HG03520 (cell line): ENCODE data around the gene INPP4B.

Experiments
- ATAC-seq: cut with Tn5 transposase; IDR thresholded peaks from one replicate; pipeline ENCODE4 v1.9.1; 2021; ENCODE audit warnings: mild to moderate bottlenecking, moderate library complexity; ENCODE audit not compliant: unreplicated experiment

INPP4B gene

GRCh38 chr4:142846108-142846728, at the start of gene INPP4B:
INPP4B (minus strand) TSS chr4:142846301.
- peak; percentile 35 for ATAC-seq

GRCh38 chr4:142893012-142893411, 46.9 kb upstream of the INPP4B start:
- ATAC-seq: no peak

GRCh38 chr4:142886566-142886965, 40.5 kb upstream of the INPP4B start:
- ATAC-seq: no peak

GRCh38 chr4:142883040-142883832, 37.1 kb upstream of the INPP4B start:
- no peak for ATAC-seq

- no peak for ATAC-seq
Observed at GRCh38 chr4:142882159-142882558, 36.1 kb upstream of the INPP4B start.

DNA sequence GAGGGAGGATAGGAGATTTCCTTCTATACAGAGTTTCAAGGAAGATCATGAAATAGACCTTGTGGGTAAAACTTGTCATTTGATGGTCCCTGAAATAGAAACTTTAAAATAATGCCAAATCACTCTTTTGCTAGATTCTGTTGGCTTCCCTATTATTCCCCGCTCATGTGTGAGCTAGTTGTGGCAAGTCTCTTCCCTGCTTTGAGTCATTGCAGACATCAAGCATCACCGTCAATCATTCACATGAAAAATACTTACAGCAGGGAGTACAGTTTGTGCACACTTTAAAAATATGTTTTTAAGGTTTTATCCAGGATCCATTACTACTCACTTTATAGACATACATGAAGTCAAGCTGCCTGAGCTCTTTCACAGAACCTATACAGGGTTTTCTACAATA, 35.2 kb upstream of the INPP4B start:
- ATAC-seq: no peak

- no peak for ATAC-seq
Observed at GRCh38 chr4:142875117-142875516, 29.0 kb upstream of the INPP4B start.

- no peak for ATAC-seq
Observed at GRCh38 chr4:142874684-142875083, 28.6 kb upstream of the INPP4B start.

GRCh38 chr4:142866685-142867084, 20.6 kb upstream of the INPP4B start:
- ATAC-seq: no peak

GRCh38 chr4:142861351-142861750, 15.2 kb upstream of the INPP4B start:
- ATAC-seq: no peak

- ATAC-seq: no peak
Observed at GRCh38 chr4:142858965-142859364, 12.9 kb upstream of the INPP4B start.

DNA sequence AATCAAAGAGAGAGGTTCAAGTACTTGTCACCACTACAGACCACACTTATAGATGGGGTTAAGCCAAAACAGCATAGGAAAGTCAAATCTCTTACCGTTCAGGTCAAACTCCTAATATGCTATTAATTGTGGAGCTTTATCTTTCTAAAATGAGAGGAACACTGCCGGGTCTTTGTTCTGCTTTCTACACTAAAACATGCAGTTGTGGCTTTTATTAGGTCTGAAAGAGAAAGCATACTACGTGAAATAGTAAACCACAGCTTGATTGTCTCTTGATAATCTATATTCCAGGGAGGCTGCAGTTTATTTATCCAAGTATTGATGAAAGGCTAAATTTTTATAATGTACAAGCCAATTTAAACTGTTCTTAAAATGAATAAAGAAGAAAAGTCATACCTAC, 12.3 kb upstream of the INPP4B start:
- no peak for ATAC-seq

DNA sequence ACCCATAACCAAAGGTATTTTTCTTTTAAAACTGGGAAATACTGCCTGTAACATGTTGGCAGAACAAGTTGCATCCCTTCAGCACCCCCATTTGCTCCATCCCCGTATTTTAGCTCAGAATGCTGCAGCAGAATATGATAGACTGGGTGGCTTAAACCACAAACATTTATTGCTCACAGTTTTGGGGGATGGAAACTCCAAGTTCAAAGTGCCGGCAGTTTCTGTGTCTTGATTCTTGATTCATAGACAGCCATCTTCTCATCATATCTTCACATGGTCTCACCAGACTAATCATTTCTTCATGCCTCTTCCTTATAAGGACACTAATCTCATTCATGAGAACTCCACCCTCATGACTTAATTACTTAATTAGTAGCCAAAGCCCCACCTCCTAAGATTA, 10.5 kb upstream of the INPP4B start:
- no peak for ATAC-seq

DNA sequence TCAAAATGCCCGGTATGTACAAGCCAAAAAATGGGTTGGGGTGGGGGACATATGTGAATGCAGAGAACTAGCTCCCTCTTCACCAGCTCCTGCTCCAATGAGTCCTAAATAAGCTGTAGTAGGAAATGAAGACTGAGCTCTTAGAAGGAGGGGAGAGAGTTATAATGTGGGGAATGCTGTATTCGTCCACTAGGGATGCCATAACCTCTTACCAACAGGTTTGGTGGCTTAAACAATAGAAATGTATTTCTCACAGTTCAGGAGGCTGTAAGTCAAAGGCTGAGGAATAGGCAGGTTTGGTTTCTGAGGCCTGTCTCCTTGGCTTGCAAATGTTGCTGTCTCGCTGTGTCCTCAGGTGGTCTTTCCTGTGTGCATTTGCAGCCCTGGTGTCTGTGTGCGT, 4.4 kb upstream of the INPP4B start:
- no peak for ATAC-seq

DNA sequence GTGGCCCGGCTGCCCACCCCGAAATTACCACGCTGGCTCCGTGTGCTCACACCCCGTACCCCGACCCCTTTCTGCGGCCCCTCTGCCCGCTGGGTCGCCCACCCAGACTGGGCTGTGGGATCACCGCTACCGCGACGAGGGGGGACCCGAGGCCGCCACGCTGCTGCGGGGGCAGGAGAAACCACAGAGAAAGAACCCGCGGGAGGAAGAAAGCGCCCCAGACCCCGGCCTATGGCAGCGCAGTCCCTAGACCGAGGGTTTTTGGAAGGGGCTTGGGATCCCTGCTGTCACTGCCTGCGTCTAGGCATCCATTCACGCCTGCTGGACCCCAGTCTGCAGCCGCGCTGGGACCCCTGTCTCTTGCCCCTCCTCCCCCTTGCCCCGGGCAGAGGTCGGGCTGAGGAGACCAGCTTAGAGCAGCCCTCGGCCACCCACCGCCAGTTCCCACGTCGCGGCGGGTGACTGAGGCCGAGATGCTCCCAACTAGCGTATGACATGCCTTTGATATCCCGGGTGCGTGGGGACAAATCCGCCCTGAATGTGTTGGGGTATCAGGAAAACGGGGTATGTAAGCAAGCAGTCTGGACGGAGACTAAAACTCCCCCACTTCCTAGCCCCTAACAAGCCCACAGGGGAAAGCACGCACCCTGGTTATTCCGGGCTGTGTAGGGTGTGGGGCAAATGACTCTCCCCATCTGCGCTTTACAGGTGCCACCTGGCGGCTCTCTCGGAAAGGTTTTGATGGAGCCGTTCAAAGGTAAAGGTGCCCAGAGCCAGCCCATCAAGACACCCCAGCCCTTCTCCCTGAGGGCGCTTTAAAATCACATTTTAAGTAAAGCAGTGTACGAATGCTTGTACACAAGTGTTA, 862 bp upstream of the INPP4B start:
- peak; percentile 57 for ATAC-seq

DNA sequence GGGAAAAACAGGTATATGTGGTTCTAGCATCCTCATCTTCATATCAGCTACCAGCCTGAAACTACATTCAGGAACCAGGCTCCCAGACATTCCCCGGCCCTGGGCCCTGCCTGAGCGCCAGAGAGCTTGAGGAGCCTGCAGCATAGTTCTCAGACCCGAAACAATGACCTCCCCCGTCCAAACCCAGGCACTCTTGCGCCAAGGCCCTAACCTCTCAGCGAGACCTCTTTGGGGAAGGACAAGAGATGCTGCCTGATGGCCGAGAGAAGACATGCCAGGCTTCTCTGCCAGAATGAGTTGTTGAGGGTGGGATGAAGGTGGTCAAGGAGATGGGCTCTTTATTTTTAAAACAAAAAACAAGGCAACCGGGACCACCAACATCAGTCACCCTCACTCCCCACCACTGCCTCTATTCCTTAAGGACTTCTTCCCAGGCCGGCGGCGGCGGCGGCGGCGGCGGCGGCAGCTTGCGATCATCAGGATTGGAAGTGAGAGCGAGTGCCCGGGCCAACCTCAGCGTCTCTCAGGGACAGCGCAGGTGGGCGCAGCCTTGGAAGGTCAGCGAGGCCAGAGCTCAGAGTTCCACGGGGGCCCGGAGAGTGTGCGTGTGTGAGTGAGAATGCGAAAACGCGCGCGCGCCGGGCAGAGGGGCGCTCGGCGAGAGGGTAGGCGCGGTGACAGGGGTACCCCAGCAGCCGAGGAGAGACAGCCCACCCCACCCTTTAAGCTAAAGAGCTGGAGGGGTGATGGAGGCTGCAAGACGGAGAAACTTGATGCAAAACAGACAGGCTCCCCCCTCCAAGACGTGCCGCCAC, 601 bp downstream of the INPP4B start:
- peak; percentile 4 for ATAC-seq

DNA sequence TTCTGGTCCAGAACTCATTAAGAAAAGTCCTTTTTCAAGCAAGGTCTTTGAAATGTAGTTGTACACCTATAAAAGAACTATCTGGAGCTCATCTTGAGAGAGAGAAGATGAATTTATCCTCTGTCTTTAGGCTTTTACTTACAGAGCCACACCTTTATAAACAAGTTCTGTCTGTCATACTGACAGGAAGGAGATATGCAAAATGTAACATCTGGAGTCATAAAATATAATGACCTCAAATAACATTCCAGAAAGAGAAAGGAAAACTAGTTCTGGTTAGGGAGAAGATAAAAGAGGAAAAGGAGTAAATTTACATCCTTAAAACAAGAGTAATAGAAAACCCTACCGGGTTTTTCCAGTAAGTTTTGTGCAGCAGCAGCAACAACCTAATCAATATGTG, 1.3 kb downstream of the INPP4B start:
- ATAC-seq: no peak

- ATAC-seq: peak; percentile 54
Observed at GRCh38 chr4:142840516-142841123, 5.5 kb downstream of the INPP4B start.

DNA sequence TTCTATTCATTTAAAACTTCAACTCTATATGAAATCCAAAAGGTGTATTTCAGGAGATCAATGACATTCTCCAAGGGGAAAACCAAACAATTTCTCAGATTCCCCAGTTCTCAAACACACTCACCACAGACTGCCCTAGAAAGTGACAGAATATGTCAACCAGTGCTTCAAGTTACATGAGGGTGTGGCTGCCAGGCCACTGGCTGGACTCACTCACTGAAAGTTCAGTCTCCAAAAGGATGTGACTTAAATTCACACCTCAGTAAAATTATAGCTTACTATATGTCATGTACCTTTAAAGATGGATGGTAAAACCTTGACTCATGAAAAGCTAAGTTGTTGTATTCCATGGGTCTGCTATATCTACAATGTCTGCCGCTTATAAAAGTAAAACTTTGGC, 7.3 kb downstream of the INPP4B start:
- ATAC-seq: no peak

GRCh38 chr4:142832022-142832421, 14.1 kb downstream of the INPP4B start:
- no peak for ATAC-seq
